GM19043 (cell line): ENCODE results near the gene SIRT7.

ENCODE experiments used
- ATAC-seq: cut with Tn5 transposase; IDR thresholded peaks from one replicate; pipeline ENCODE4 v1.9.1; 2021; ENCODE audit warnings: low read depth; ENCODE audit not compliant: unreplicated experiment

Gene SIRT7, protein sequence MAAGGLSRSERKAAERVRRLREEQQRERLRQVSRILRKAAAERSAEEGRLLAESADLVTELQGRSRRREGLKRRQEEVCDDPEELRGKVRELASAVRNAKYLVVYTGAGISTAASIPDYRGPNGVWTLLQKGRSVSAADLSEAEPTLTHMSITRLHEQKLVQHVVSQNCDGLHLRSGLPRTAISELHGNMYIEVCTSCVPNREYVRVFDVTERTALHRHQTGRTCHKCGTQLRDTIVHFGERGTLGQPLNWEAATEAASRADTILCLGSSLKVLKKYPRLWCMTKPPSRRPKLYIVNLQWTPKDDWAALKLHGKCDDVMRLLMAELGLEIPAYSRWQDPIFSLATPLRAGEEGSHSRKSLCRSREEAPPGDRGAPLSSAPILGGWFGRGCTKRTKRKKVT

GRCh38 chr17:81917565-81918332, at the start of gene SIRT7:
Gene SIRT7, minus strand, starts transcription at chr17:81918176. Its CDS starts 45 bp downstream, at chr17:81918131.
- ATAC-seq: no peak

GRCh38 chr17:81967244-81967532, 49.2 kb upstream of the SIRT7 start:
- no peak for ATAC-seq

- ATAC-seq: no peak
These were observed 48.6 kb upstream of the SIRT7 start for GRCh38 chr17:81966343-81967243.

DNA sequence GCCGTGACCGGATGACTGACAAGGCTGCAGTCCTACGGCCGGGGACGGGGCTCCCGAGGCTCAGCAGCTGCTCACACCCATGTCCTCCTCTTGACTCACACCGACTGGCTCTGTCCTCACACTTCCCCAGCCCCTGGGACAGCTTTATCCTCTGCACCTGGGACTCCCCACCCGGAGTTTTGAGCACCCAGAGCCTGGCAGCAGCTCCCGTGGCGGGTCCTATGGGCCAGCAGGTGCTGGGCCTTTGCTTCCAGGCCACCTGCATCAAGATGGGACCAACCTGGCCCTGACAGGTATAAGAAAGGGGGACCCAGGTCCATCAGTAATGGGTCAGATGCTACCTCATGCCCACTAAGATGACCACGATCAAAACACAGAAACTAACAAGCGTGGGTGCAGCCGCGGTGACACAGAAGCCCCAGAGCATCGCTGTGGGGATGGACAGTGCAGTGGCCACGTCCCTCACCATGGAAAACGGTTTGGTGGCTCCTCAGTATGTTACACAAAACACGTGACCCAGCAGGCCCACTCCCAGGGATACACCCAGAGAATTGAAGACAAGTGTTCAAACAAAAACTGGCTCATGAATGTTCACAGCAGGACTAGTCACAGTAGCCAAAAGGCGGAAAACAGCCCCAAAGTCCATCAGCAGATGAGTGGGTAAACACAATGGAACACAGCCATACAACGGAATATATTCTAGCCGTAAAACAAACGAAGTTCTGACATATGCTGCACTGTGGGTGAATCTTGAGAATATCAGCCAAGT, 46.3 kb upstream of the SIRT7 start:
- no peak for ATAC-seq

GRCh38 chr17:81962499-81963441, 44.8 kb upstream of the SIRT7 start:
- ATAC-seq: no peak

DNA sequence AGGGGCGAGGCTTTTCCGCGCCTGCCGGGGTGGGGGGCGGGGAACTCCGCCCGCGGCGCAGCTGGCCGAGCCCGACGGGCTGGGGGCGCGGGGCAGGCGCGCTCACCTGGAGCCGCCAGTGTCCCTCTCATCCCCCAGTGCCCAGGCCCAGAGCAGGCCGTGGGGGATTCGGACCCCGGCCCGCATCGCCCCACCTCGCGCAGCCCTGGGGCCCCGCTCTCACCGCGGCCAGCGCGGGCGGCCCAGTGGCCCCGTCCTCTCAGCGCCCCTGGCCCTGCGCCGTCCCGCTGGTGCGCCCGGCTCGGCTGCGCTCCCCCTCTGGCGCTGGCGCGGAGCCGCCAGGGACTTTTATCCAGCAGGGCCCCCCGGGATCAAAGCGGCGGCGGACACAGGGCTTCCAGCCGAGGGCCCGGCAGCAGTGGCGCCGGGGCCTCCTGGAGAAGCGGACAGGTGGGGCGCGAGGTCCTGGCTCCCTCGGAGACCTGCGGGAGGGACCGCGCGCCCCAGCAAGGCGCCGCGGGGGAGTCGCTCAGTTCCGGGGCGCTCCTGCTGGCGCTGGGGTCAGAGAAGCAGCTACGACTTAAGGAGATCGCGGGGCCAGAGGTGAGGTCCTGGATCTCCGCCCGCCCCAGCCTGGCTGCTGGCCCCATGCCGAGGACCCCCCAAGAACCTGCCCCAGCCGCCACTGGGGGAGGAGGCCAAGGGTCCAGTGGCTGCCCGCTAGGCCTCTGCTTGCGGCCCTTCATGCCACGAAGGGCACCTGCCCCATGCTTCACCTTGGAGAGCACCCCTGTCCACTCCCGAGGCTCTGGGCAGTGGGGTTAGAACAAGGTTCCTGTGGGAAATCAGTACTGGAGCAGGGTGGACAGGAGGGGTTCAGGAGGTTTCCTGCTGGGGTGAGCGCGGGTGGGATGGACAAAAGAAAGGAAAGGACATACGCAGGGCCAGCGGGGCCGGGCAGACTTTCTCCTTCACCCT, 43.8 kb upstream of the SIRT7 start:
- ATAC-seq: no peak

DNA sequence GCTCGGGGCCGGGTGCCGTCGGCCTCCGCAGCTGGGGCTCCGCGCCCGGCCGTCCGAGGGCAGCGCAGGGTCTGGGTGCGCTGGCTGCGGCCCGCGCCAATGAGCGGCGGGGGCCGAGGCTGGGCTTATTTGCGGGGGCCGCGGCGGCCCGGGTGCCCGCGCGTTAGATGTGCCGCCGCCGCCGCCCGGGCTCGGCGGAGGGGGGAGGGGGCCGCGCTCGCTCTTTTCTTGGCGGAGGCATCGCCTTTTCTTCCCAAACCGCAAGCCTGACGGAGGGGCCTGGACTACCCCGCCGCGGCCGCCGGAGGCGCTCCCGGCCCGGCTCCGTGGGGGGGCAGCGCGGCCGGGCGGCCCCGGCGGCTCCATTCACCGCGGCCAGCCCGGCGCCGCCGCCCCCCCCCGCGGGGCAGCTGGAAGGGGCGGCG, 43.1 kb upstream of the SIRT7 start, which contains the start of gene NOTUM:
NOTUM (minus strand) TSS at position 101 of the 425 bp plus-strand sequence. CDS start 278 bp downstream, outside the sequence.
- no peak for ATAC-seq

DNA sequence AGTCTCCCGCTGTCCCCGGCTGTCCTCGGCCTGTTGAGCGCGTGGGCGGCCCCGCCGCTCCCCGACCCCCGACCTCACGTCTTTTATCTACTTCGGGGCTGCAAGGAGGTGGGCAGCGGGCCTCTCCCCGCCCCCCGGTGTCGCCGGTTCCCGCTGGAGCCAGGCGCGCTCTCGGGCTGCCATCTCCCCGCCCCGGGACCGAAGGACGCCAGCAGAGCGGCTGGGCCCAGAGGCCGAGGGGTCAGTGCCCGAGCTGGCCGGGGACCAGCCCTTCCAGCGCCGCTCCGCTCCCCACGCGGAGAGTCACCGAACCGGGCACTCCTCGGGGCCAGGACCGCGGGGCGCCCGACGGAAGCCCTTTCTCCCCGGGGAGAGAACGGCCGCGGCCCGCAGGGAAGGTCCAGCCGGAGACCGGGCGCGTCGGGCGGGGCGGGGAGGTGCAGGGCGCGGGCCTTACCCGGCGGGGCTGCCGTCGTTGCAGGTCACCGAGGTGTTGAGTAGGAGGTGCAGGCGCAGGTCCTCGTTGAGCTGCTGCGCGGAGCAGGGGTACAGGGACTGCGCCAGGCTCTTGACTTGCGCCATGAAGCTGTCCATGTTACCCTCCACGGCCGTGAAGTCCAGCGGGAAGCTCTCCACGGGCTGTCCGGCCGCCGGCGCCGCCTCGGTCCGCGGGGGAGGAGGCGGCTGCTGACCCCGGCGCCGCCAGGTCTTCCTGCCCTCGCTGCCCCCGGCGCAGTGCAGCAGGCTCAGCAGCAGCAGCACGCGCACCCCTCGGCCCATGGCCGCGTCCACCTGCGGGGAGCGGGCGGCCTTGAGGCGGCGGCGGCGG, 42.4 kb upstream of the SIRT7 start:
- ATAC-seq: no peak

DNA sequence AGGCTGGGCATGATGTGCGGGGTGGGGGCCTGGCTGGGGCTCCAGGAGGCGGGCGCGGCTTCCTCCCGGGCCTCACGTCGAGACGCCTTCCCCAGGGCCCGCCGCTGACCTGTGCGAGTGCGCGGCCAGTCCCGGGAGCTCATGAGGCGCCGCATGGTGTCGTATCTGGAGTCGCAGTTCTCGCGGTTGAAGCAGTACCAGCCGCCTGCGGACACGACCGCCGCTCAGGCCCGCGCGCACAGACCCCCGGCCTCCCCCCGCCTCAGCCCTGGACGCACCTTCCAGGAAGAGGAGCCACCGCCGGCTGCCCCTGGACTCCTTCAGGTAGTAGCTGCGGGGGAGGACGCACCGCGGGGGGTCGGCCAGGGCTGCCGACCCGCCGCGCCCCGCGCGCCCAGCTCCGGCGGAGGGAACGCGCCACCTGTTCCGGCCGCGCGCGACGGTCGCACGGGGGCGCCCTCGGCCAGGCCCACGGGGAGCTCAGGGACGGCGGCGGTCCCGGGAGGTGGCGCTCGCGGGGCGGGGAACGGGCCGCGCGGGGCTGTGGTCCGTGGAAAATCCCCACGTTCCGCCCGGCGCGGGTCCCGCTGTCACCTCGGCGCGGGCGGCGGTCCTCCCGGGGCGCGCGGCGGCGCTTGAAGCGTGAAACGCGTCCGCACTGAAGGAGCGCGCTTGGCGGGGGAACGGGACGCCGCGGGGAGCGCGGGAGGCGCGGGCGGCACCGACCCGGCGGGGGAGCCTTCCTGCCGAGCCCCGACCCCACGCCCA, 41.6 kb upstream of the SIRT7 start:
- ATAC-seq: no peak

- no peak for ATAC-seq
These were observed 40.8 kb upstream of the SIRT7 start for GRCh38 chr17:81958633-81959342.

GRCh38 chr17:81957691-81958432, 39.9 kb upstream of the SIRT7 start:
- ATAC-seq: no peak

- no peak for ATAC-seq
These were observed 38.9 kb upstream of the SIRT7 start for GRCh38 chr17:81956607-81957589.

GRCh38 chr17:81955756-81956544, 38.0 kb upstream of the SIRT7 start:
- no peak for ATAC-seq
